SK-N-MC (cell line): Measurements from ENCODE around the gene TACC3.

Source experiments
- EZH2 ChIP-seq: fragments of 200-600 bp; sonication (generic); IDR thresholded peaks from one replicate; pipeline ENCODE4 v1.6.1; 2017; ENCODE audit warnings: antibody characterized with exemption
- POLR2AphosphoS5 ChIP-seq: IDR thresholded peaks from 2 replicates; pipeline ENCODE4 v1.6.1; 2012; ENCODE audit warnings: mild to moderate bottlenecking, low read depth, low read length, borderline replicate concordance

- no peak for TF ChIP-seq POLR2AphosphoS5
- no peak for TF ChIP-seq EZH2
Observed at GRCh38 chr4:1743975-1744374, 22.7 kb downstream of the TACC3 start.
